K562 (cell line): ENCODE results near the gene DAPK1. TPM values are rescaled to one million over a fixed set of nuclear protein-coding genes. Genes with fewer than 3 reads are reported as not detected.

ENCODE experiments used
- CCNT2 ChIP-seq: IDR thresholded peaks from 2 replicates; pipeline ENCODE4 v1.6.1; 2011; ENCODE audit warnings: borderline replicate concordance, low read depth, mild to moderate bottlenecking, moderate library complexity, mixed read lengths, low read length; ENCODE audit not compliant: insufficient read length; ENCODE audit errors: extremely low read depth
- CTBP1 ChIP-seq: fragments of 450-650 bp; IDR thresholded peaks from 2 replicates; pipeline ENCODE4 v1.6.1; 2016; ENCODE audit warnings: borderline replicate concordance
- E2F6 ChIP-seq, 2 experiments: IDR thresholded peaks; 2 replicates each; pipeline ENCODE4 v1.6.1; 2011; ENCODE audit warnings: borderline replicate concordance in 1 of 2, control low read depth in 1 of 2, low read depth in 1 of 2, low read length in 1 of 2, mild to moderate bottlenecking in 1 of 2, mixed read lengths in 1 of 2, moderate library complexity in 1 of 2; ENCODE audit not compliant: insufficient read depth in 1 of 2, insufficient read length in 1 of 2, poor library complexity in 1 of 2, severe bottlenecking in 1 of 2; ENCODE audit errors: extremely low read depth in 1 of 2
- LCOR ChIP-seq: sonication (generic); formaldehyde crosslinking; IDR thresholded peaks from 2 replicates; pipeline ENCODE4 v1.8.0; 2022; ENCODE audit warnings: mild to moderate bottlenecking, missing genetic modification reagents
- RBM14 ChIP-seq: fragments of 200-400 bp; formaldehyde crosslinking; IDR thresholded peaks from 2 replicates; pipeline ENCODE4 v1.6.1; 2018; ENCODE audit warnings: low read depth, mild to moderate bottlenecking, low read length, moderate library complexity, borderline replicate concordance; ENCODE audit not compliant: insufficient read depth
- SIN3B ChIP-seq: fragments of 450-650 bp; IDR thresholded peaks from 2 replicates; pipeline ENCODE4 v1.6.1; 2017; ENCODE audit warnings: low read depth, mild to moderate bottlenecking, moderate library complexity
- STAT6 ChIP-seq: sonication (generic); formaldehyde crosslinking; IDR thresholded peaks from 2 replicates; pipeline ENCODE4 v1.8.1; 2023; ENCODE audit warnings: mild to moderate bottlenecking, missing genetic modification reagents
- ZNF217 ChIP-seq: sonication (generic); formaldehyde crosslinking; IDR thresholded peaks from 2 replicates; pipeline ENCODE4 v1.8.0; 2022; ENCODE audit warnings: mild to moderate bottlenecking, missing genetic modification reagents
- ZNF253 ChIP-seq: fragments of 250-450 bp; sonication (Bioruptor Pico); conservative IDR thresholded peaks from 2 replicates; pipeline ENCODE4 v1.6.1; 2021; ENCODE audit warnings: mild to moderate bottlenecking
- ZNF766 ChIP-seq: fragments of 200-800 bp; sonication (Bioruptor generic); conservative IDR thresholded peaks from 2 replicates; pipeline ENCODE4 v1.6.1; 2016; ENCODE audit warnings: missing genetic modification characterization, missing compliant biosample characterization
- polyA plus RNA-seq, 8 experiments: library from polyadenylated mRNA; depleted of rRNA in 4 of 8; stranded (reverse) in 5 of 8; unstranded in 3 of 8; fragments of >200 nt; fragmentation: Nextera tagmentation in 2 of 8; fragmentation: Illumina TruSeq in 1 of 8; extraction: Ambion mirVana in 2 of 8; extraction: Trizol in 1 of 8; gene quantifications; 2 replicates each; pipeline versions ENCODE4 v1.2.1 to v1.2.3, GENCODE V29; 2011 to 2014; ENCODE audit warnings: inconsistent platforms in 1 of 8, missing spikeins in 1 of 8
- total RNA-seq, 7 experiments: library from RNA; depleted of rRNA in 6 of 7; stranded (reverse); fragments of >200 nt in 6 of 7; fragmentation: Illumina TruSeq in 2 of 7; extraction: Trizol in 2 of 7; gene quantifications; 2 replicates each; pipeline versions ENCODE4 v1.2.1 to v1.2.3, GENCODE V29; 2011 to 2021; ENCODE audit warnings: low replicate concordance in 1 of 7
- TF ChIP-seq, protein P1 (sequence below): sonication (generic); IDR thresholded peaks from 2 replicates; pipeline ENCODE4 v1.6.1; 2016
- TF ChIP-seq, protein P2 (sequence below): sonication (generic); formaldehyde crosslinking; IDR thresholded peaks from 2 replicates; pipeline ENCODE4 v1.8.0; 2023; ENCODE audit warnings: missing genetic modification reagents, mild to moderate bottlenecking, borderline replicate concordance
- TF ChIP-seq, protein P3 (sequence below): sonication (generic); formaldehyde crosslinking; IDR thresholded peaks from 2 replicates; pipeline ENCODE4 v1.8.0; 2022; ENCODE audit warnings: mild to moderate bottlenecking, missing genetic modification reagents

Gene DAPK1
- total and polyA plus RNA-seq, 9 of the 15 experiments (the other 6 are each of a cell fraction or from before 2014, with no cell fraction given), result 1.7 to 26.4 (median 15.8) TPM

- TF ChIP-seq ZNF217 (no peak), CTBP1 (peak; percentile 64; the same call in 1 of the 2 replicates), SIN3B (no peak), RBM14 (no peak), LCOR (CRISPR knock-in tag) (no peak), CCNT2 (no peak), ZNF766 (CRISPR knock-in tag) (no peak), E2F6 (IDR thresholded peaks at IDR 0.05; ENCODE audit: borderline replicate concordance in 1 of 2, extremely low read depth in 1 of 2, insufficient read depth in 1 of 2, insufficient read length in 1 of 2, low read depth in 1 of 2, low read length in 1 of 2, poor library complexity in 1 of 2, severe bottlenecking in 1 of 2) (no peak), ZNF253 (CRISPR knock-in tag) (no peak), STAT6 (CRISPR knock-in tag) (no peak)
- TF ChIP-seq, protein P1, sequence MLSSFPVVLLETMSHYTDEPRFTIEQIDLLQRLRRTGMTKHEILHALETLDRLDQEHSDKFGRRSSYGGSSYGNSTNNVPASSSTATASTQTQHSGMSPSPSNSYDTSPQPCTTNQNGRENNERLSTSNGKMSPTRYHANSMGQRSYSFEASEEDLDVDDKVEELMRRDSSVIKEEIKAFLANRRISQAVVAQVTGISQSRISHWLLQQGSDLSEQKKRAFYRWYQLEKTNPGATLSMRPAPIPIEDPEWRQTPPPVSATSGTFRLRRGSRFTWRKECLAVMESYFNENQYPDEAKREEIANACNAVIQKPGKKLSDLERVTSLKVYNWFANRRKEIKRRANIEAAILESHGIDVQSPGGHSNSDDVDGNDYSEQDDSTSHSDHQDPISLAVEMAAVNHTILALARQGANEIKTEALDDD, result peak; percentile 34; the same call in 1 of the 2 replicates
- TF ChIP-seq, protein P2, sequence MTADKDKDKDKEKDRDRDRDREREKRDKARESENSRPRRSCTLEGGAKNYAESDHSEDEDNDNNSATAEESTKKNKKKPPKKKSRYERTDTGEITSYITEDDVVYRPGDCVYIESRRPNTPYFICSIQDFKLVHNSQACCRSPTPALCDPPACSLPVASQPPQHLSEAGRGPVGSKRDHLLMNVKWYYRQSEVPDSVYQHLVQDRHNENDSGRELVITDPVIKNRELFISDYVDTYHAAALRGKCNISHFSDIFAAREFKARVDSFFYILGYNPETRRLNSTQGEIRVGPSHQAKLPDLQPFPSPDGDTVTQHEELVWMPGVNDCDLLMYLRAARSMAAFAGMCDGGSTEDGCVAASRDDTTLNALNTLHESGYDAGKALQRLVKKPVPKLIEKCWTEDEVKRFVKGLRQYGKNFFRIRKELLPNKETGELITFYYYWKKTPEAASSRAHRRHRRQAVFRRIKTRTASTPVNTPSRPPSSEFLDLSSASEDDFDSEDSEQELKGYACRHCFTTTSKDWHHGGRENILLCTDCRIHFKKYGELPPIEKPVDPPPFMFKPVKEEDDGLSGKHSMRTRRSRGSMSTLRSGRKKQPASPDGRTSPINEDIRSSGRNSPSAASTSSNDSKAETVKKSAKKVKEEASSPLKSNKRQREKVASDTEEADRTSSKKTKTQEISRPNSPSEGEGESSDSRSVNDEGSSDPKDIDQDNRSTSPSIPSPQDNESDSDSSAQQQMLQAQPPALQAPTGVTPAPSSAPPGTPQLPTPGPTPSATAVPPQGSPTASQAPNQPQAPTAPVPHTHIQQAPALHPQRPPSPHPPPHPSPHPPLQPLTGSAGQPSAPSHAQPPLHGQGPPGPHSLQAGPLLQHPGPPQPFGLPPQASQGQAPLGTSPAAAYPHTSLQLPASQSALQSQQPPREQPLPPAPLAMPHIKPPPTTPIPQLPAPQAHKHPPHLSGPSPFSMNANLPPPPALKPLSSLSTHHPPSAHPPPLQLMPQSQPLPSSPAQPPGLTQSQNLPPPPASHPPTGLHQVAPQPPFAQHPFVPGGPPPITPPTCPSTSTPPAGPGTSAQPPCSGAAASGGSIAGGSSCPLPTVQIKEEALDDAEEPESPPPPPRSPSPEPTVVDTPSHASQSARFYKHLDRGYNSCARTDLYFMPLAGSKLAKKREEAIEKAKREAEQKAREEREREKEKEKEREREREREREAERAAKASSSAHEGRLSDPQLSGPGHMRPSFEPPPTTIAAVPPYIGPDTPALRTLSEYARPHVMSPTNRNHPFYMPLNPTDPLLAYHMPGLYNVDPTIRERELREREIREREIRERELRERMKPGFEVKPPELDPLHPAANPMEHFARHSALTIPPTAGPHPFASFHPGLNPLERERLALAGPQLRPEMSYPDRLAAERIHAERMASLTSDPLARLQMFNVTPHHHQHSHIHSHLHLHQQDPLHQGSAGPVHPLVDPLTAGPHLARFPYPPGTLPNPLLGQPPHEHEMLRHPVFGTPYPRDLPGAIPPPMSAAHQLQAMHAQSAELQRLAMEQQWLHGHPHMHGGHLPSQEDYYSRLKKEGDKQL (CRISPR knock-in tag), result no peak
- TF ChIP-seq, protein P3, sequence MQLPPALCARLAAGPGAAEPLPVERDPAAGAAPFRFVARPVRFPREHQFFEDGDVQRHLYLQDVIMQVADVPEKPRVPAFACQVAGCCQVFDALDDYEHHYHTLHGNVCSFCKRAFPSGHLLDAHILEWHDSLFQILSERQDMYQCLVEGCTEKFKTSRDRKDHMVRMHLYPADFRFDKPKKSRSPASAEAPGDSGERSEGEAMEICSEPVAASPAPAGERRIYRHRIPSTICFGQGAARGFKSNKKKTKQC (CRISPR knock-in tag), result no peak
These were observed 177.1 kb downstream of the DAPK1 start (continued) for GRCh38 chr9:87674565-87675299.
